ENCODE measurements around the gene C3orf33. TPM values are rescaled to one million over a fixed set of nuclear protein-coding genes. Genes with fewer than 3 reads are reported as not detected.

C3orf33 gene
- total and polyA plus RNA-seq, 9 of the 15 experiments (the other 6 are each of a cell fraction or from before 2014, with no cell fraction given) = 4.1 to 10.2 (median 6.0) TPM

DNA sequence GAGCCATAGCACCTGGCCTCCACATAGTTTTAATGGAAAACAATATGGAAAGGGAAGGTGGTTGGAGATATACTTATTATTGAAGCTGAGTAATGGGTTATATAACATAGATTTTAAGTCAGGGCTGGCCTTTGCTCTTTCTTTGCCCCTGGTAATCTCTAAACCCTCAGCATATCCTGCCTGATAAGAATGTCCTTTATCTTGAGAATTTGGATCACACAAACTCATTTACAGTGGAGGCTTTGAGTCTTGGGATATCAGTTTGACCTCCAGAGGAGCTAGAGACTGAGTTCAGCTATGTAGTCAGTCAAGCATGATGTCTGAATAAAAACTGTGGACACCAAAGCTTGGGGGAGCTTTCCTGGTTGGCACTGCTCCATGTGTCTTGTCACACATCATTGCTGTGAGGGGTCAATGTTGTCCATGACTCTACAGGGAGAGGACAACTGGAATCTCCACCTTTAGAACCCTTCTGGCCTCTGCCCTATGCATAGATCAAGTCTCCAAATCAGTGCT lies 9.0 kb upstream of the C3orf33 start:
- no peak overlapping the region for H2AFZ ChIP-seq (ENCODE audit: low read depth, low read length)
- CTCF ChIA-PET (ENCODE audit: low intra/inter-chr PET ratio) = no interaction called here
- in situ Hi-C loops (cut with MboI) = no loop called here
- no peak overlapping the region for H3K4me2 ChIP-seq (ENCODE audit: insufficient read depth, low read length)
- FAIRE-seq (no peak), DNase-seq (ENCODE audit: extremely low read depth in 1 of 4, low spot score in 3 of 4) (peak in 1 of 4 experiments; percentile 28), ATAC-seq (peak; percentile 50; the same call in 2 of the 3 replicates)
- H3K4me3 ChIP-seq = no peak overlapping the region
- intact Hi-C loops (cut with micrococcal nuclease) = no loop called here
- peaks cover 0 to 6% of the 10 kb centered on the region in 2 experiments; a peak in 2 of 5 replicates for H3K4me1 ChIP-seq (replicated peaks in 1 of 2; ENCODE audit: control insufficient read depth in 2 of 2, insufficient read depth in 2 of 2, low read length in 2 of 2)
- no peaks in the 10 kb centered on the region for H3K27me3 ChIP-seq (ENCODE audit: control insufficient read depth in 2 of 2, insufficient read depth in 2 of 2, low read length in 2 of 2)
- no peak overlapping the region for H3K27ac ChIP-seq (ENCODE audit: extremely low read depth, low read depth, low read length)
- no peaks in the 10 kb centered on the region for H3K9me3 ChIP-seq (replicated peaks; ENCODE audit: control insufficient read depth, insufficient read depth, low read depth, low read length)
- no peaks in the 10 kb centered on the region for H3K9me1 ChIP-seq (ENCODE audit: control insufficient read depth, insufficient read depth, low read length)
- POLR2A ChIA-PET = interaction anchor here (1.1 to 2.0 kb wide), 3 partner anchors 10 to 22 kb away, joined by 3 to 12 read pairs (median 3); partner anchors contain the start of gene C3orf33
- H4K20me1 ChIP-seq (replicated peaks; ENCODE audit: control insufficient read depth, insufficient read depth, low read length) = no peaks in the 10 kb centered on the region
- BruUV-seq (replicated peaks) = no TSS peak
- H3K79me2 ChIP-seq (ENCODE audit: control insufficient read depth, insufficient read depth, low read length) = no peaks in the 10 kb centered on the region
- no peak overlapping the region for H3K9ac ChIP-seq (ENCODE audit: insufficient read depth in 1 of 2, low read depth in 2 of 2, low read length in 2 of 2)
- no peaks in the 10 kb centered on the region for H3K36me3 ChIP-seq (ENCODE audit: control insufficient read depth, insufficient read depth, low read length)
- TF ChIP-seq ZNF217 (CRISPR knock-in tag; IDR thresholded peaks at IDR 0.05) (no peak), NFIC (IDR thresholded peaks at IDR 0.05) (0 out of 2 replicates have a peak, but pooled peaks have one; percentile 19), TEAD4 (IDR thresholded peaks at IDR 0.05; ENCODE audit: low read length) (peak; percentile 58), TEAD4 (CRISPR knock-in tag; IDR thresholded peaks at IDR 0.05; ENCODE audit: borderline replicate concordance) (no peak), BCOR (IDR thresholded peaks at IDR 0.05) (no peak), SMC3 (conservative IDR thresholded peaks at IDR 0.05; ENCODE audit: insufficient read depth, low read depth, low read length) (no peak), ZNF212 (CRISPR knock-in tag; IDR thresholded peaks at IDR 0.05) (no peak), TEAD1 (CRISPR knock-in tag; IDR thresholded peaks at IDR 0.05) (0 out of 4 replicates have a peak, but pooled peaks of 1 of the 2 experiments have one; percentile 11), CBX3 (IDR thresholded peaks at IDR 0.05; ENCODE audit: borderline replicate concordance in 1 of 2, low read length in 2 of 2) (no peak), ARID1B (IDR thresholded peaks at IDR 0.05) (peak; percentile 39; the same call in 1 of the 2 replicates), NR2C2 (CRISPR knock-in tag; IDR thresholded peaks at IDR 0.05) (no peak), NR2C2 (tag; IDR thresholded peaks at IDR 0.05) (peak; percentile 18; the same call in 1 of the 2 replicates), PYGO2 (tag; IDR thresholded peaks at IDR 0.05) (0 out of 2 replicates have a peak, but pooled peaks have one; percentile 16), EP300 (IDR thresholded peaks at IDR 0.05; ENCODE audit: low read length) (no peak), MED1 (CRISPR knock-in tag; IDR thresholded peaks at IDR 0.05; ENCODE audit: borderline replicate concordance) (no peak), CBFA2T3 (IDR thresholded peaks at IDR 0.05) (peak; percentile 65), EZH2 (IDR thresholded peaks at IDR 0.05; ENCODE audit: borderline replicate concordance, low read depth, low read length) (no peak), ZNF445 (CRISPR knock-in tag; IDR thresholded peaks at IDR 0.05; ENCODE audit: low read depth) (no peak), CBFA2T2 (conservative IDR thresholded peaks at IDR 0.05) (peak; percentile 25; the same call in 1 of the 2 replicates), SNRNP70 (optimal IDR thresholded peaks at IDR 0.05; ENCODE audit: low read depth, low read length) (no peak), HNRNPK (IDR thresholded peaks at IDR 0.05; ENCODE audit: low read depth, low read length, poor library complexity, severe bottlenecking) (no peak), RCOR1 (IDR thresholded peaks at IDR 0.05; ENCODE audit: borderline replicate concordance in 1 of 2, low read depth in 2 of 2, low read length in 2 of 2) (peak in 1 of 2 experiments; percentile 42; a peak in 1 of 4 replicates), CHD4 (IDR thresholded peaks at IDR 0.05; ENCODE audit: insufficient read depth, insufficient replicate concordance, low read depth, low read length, poor library complexity, severe bottlenecking) (no peak), HDAC2 (IDR thresholded peaks at IDR 0.05) (no peak), ZKSCAN8 (CRISPR knock-in tag; IDR thresholded peaks at IDR 0.05) (no peak)
- TF ChIP-seq, protein P1, sequence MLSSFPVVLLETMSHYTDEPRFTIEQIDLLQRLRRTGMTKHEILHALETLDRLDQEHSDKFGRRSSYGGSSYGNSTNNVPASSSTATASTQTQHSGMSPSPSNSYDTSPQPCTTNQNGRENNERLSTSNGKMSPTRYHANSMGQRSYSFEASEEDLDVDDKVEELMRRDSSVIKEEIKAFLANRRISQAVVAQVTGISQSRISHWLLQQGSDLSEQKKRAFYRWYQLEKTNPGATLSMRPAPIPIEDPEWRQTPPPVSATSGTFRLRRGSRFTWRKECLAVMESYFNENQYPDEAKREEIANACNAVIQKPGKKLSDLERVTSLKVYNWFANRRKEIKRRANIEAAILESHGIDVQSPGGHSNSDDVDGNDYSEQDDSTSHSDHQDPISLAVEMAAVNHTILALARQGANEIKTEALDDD (IDR thresholded peaks at IDR 0.05) = peak; percentile 63; the same call in 1 of the 2 replicates
